ENCODE results near the gene PIK3R3. TPM values are rescaled to one million over a fixed set of nuclear protein-coding genes. Genes with fewer than 3 reads are reported as not detected.
A peak's percentile ranks its signal among the peaks of the same experiment; 100 is the strongest.

The PIK3R3 gene
- total and polyA plus RNA-seq, 9 of the 15 experiments (the other 6 are each of a cell fraction or from before 2014, with no cell fraction given) = 1.4 to 7.7 (median 4.6) TPM

GRCh38 chr1:46169811-46170454, 37.5 kb upstream of the PIK3R3 start:
- intact Hi-C loops (cut with micrococcal nuclease) (loop anchor here (10.0 kb wide), 1 partner anchor 285 kb away; no protein-coding TSS in a partner anchor), in situ Hi-C loops (cut with MboI) (no loop called here)
- Histone ChIP-seq H3K9ac (ENCODE audit: insufficient read depth in 1 of 2, low read depth in 2 of 2, low read length in 2 of 2) (no peak overlapping the region), H3K79me2 (ENCODE audit: control insufficient read depth, insufficient read depth, low read length) (no peaks in the 10 kb centered on the region), H4K20me1 (replicated peaks; ENCODE audit: control insufficient read depth, insufficient read depth, low read length) (no peaks in the 10 kb centered on the region), H3K4me2 (ENCODE audit: insufficient read depth, low read length) (no peak overlapping the region), H3K27ac (ENCODE audit: extremely low read depth, low read depth, low read length) (no peak overlapping the region), H3K9me1 (ENCODE audit: control insufficient read depth, insufficient read depth, low read length) (no peaks in the 10 kb centered on the region), H3K9me3 (replicated peaks; ENCODE audit: control insufficient read depth, insufficient read depth, low read depth, low read length) (no peaks in the 10 kb centered on the region), H3K27me3 (ENCODE audit: control insufficient read depth in 2 of 2, insufficient read depth in 2 of 2, low read length in 2 of 2) (0 out of 5 replicates have a peak, but pooled peaks cover 0 to 9% of the 10 kb centered on the region in 2 experiments), H2AFZ (ENCODE audit: low read depth, low read length) (no peak overlapping the region), H3K4me3 (no peak overlapping the region), H3K36me3 (ENCODE audit: control insufficient read depth, insufficient read depth, low read length) (no peaks in the 10 kb centered on the region), H3K4me1 (replicated peaks in 1 of 2; ENCODE audit: control insufficient read depth in 2 of 2, insufficient read depth in 2 of 2, low read length in 2 of 2) (peaks cover 20 to 41% of the 10 kb centered on the region in 2 experiments)
- POLR2A ChIA-PET = interaction anchor here (0.7 to 1.8 kb wide), 4 partner anchors 12 to 77 kb away, joined by 4 to 9 read pairs (median 4); no protein-coding TSS in a partner anchor
- ATAC-seq = no peak
- whole genome bisulfite sequencing (ENCODE audit: insufficient coverage, low coverage, missing lambda C conversion rate) = 6% methylated on average over 3 of the region's 3 CpGs
- no peak for FAIRE-seq
- CTCF ChIA-PET (ENCODE audit: low intra/inter-chr PET ratio) = interaction anchor here (1.0 to 2.3 kb wide), 2 partner anchors 131 to 133 kb away, joined by 3 to 5 read pairs; no protein-coding TSS in a partner anchor
- DNase-seq (ENCODE audit: extremely low read depth in 1 of 4, low spot score in 3 of 4) = no peak
- BruUV-seq (replicated peaks) = no TSS peak
- no peak for TF ChIP-seq PHTF2 (CRISPR knock-in tag; IDR thresholded peaks at IDR 0.05)
- TF ChIP-seq ZNF184 (CRISPR knock-in tag; IDR thresholded peaks at IDR 0.05) = no peak
- no peak for TF ChIP-seq ADNP (tag; IDR thresholded peaks at IDR 0.05)
- no peak for TF ChIP-seq ZFPM2 (CRISPR knock-in tag; IDR thresholded peaks at IDR 0.05)
- TF ChIP-seq TSHZ1 (CRISPR knock-in tag; IDR thresholded peaks at IDR 0.05) = no peak
- peak; percentile 33 for TF ChIP-seq MAFF (IDR thresholded peaks at IDR 0.05; ENCODE audit: low read length)
- TF ChIP-seq MTA2 (IDR thresholded peaks at IDR 0.05; ENCODE audit: low read depth) = no peak
- no peak for TF ChIP-seq ZNF23 (CRISPR knock-in tag; IDR thresholded peaks at IDR 0.05)
- peak; percentile 11 for TF ChIP-seq PRDM10 (IDR thresholded peaks at IDR 0.05; ENCODE audit: partially characterized antibody)
- no peak for TF ChIP-seq GATA2 (CRISPR knock-in tag; IDR thresholded peaks at IDR 0.05)
- no peak for TF ChIP-seq GTF2E2 (tag; IDR thresholded peaks at IDR 0.05)
- no peak for TF ChIP-seq SAFB (IDR thresholded peaks at IDR 0.05; ENCODE audit: borderline replicate concordance, low read depth, low read length)
- no peak for TF ChIP-seq E2F1 (CRISPR knock-in tag; IDR thresholded peaks at IDR 0.05)
- peak; percentile 44; the same call in 1 of the 2 replicates for TF ChIP-seq MAFK (IDR thresholded peaks at IDR 0.05; ENCODE audit: low read length)
- no peak for TF ChIP-seq HOXB6 (CRISPR knock-in tag; IDR thresholded peaks at IDR 0.05; ENCODE audit: borderline replicate concordance)

Measured in K562 (cell line).